22Rv1 (cell line): ENCODE measurements around the gene THRSP.
"Not testable (repeated sequence)": the region's sequence is repeated elsewhere in the genome, so short reads cannot be mapped to it uniquely, and the experiment has no call there.

ENCODE experiments used
- ZFX ChIP-seq: fragments of 450-650 bp; IDR thresholded peaks from 2 replicates; pipeline ENCODE4 v1.6.1; 2017; ENCODE audit warnings: antibody characterized with exemption, borderline replicate concordance
- TF ChIP-seq, protein P1 (sequence below): fragments of 450-650 bp; IDR thresholded peaks from 2 replicates; pipeline ENCODE4 v1.5.1; 2017; ENCODE audit warnings: mild to moderate bottlenecking

GRCh38 chr11:78086521-78087074, 22.9 kb downstream of the THRSP start:
- TF ChIP-seq, protein P1, sequence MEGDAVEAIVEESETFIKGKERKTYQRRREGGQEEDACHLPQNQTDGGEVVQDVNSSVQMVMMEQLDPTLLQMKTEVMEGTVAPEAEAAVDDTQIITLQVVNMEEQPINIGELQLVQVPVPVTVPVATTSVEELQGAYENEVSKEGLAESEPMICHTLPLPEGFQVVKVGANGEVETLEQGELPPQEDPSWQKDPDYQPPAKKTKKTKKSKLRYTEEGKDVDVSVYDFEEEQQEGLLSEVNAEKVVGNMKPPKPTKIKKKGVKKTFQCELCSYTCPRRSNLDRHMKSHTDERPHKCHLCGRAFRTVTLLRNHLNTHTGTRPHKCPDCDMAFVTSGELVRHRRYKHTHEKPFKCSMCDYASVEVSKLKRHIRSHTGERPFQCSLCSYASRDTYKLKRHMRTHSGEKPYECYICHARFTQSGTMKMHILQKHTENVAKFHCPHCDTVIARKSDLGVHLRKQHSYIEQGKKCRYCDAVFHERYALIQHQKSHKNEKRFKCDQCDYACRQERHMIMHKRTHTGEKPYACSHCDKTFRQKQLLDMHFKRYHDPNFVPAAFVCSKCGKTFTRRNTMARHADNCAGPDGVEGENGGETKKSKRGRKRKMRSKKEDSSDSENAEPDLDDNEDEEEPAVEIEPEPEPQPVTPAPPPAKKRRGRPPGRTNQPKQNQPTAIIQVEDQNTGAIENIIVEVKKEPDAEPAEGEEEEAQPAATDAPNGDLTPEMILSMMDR = not testable (repeated sequence)
- TF ChIP-seq ZFX = not testable (repeated sequence)
